ENCODE data around the gene CDH23.
"Not testable (repeated sequence)": the region's sequence is repeated elsewhere in the genome, so short reads cannot be mapped to it uniquely, and the experiment has no call there.

DNA sequence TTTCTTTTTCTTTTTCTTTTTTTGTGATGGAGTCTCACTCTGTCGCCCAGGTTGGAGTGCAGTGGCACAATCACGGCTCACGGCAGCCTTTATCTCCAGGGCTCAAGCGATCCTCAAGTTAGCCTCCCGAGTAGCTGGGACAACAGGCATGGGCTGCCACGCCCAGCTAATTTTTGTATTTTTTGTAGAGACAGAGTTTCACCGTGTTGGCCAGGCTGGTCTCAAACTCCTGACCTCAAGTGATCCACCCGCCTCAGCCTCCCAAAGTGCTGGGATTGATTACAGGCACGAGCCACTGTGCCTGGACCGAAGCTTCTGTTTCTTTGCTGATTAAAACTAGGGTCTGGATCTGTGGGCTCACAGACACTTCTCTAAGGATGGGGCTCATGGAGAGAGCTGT lies 37.8 kb upstream of the CDH23 start:
- TF ChIP-seq, protein P1, sequence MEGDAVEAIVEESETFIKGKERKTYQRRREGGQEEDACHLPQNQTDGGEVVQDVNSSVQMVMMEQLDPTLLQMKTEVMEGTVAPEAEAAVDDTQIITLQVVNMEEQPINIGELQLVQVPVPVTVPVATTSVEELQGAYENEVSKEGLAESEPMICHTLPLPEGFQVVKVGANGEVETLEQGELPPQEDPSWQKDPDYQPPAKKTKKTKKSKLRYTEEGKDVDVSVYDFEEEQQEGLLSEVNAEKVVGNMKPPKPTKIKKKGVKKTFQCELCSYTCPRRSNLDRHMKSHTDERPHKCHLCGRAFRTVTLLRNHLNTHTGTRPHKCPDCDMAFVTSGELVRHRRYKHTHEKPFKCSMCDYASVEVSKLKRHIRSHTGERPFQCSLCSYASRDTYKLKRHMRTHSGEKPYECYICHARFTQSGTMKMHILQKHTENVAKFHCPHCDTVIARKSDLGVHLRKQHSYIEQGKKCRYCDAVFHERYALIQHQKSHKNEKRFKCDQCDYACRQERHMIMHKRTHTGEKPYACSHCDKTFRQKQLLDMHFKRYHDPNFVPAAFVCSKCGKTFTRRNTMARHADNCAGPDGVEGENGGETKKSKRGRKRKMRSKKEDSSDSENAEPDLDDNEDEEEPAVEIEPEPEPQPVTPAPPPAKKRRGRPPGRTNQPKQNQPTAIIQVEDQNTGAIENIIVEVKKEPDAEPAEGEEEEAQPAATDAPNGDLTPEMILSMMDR (conservative IDR thresholded peaks at IDR 0.05), result not testable (repeated sequence)
- not testable (repeated sequence) for TF ChIP-seq EZH2 (IDR thresholded peaks at IDR 0.05; ENCODE audit: low read depth)
